ENCODE measurements around the gene MYNN. TPM values are rescaled to one million over a fixed set of nuclear protein-coding genes. Genes with fewer than 3 reads are reported as not detected.

MYNN gene
- total RNA-seq, 1 donor from 2014 or later, result 23.6 TPM

DNA sequence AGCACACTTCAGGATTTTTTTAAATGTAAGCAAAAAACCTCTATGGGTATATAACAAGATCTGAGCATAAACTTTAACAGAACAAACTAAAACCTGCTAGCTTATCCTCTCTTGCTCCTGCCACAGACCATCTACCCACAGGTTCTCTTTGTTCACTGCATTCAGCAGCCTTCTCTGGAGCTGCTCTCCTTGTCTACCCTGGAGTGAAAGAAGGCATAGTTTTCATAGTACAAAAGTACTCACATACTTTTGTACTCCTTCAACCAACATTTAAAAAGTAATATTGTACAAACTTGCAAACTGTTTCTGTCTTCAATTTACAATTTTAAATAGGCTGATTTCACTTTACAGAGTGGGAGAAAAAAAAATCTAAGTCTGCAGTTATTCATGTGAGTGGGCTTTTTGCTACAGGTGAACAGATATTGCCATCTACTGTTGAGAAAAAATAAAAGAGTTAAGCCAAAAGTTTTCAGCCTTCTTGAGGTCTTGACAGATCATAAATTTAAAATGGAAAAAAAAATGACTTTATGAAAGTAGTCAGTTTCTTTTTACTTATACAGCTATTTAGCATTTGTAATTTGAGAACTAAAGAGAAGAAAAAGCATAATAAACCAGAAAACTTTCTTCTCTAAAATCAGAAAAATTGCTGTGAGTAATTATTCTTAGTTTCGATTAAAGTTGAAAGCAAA is 28.7 kb upstream of the MYNN start:
- peak overlapping the region; percentile 11 for H3K27ac Mint-ChIP-seq

DNA sequence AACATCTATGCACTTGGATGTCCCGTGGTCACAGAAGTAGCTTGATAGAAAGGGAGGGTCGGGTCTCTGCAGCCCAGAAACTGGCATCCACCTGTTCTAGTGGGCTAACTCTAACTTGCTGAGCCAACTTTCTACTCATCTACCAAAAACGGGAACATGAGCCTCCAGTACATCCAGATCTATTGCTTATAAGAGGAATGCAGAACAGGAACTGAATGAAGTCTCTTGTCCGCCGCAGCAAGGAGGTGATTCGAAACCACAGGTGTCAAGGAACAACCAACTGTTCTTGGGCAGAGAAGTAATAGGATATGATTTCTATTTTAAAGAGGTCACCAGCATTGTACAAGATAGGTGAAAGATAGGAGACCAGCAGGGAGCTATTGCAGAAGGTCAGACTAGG is 26.3 kb upstream of the MYNN start:
- Histone ChIP-seq H4K20me1 (ENCODE audit: low read depth) (no peaks in the 10 kb centered on the region), H3K27me3 (no peaks in the 10 kb centered on the region), H3K9ac (no peak overlapping the region), H3K4me1 (peaks cover 15% of the 10 kb centered on the region), H3F3A (ENCODE audit: low read depth) (peaks cover 7% of the 10 kb centered on the region), H3K9me3 (ENCODE audit: low read depth) (no peaks in the 10 kb centered on the region), H3K27ac (no peak overlapping the region), H3K4me3 (no peak overlapping the region), H2AFZ (replicated peaks) (no peak overlapping the region), H3K4me2 (no peak overlapping the region), H3K36me3 (no peaks in the 10 kb centered on the region), H3K79me2 (ENCODE audit: low read depth) (no peaks in the 10 kb centered on the region)
- H3K4me1 Mint-ChIP-seq, result peaks cover 10% of the 10 kb centered on the region
- H3K9me3 Mint-ChIP-seq, result no peaks in the 10 kb centered on the region
- H3K27me3 Mint-ChIP-seq (ENCODE audit: insufficient read depth, low read depth), result peaks cover 3% of the 10 kb centered on the region
- TF ChIP-seq EZH2phosphoT487 (IDR thresholded peaks at IDR 0.05) (no peak), EZH2 (IDR thresholded peaks at IDR 0.05) (no peak)
- TF ChIP-seq, protein P1, sequence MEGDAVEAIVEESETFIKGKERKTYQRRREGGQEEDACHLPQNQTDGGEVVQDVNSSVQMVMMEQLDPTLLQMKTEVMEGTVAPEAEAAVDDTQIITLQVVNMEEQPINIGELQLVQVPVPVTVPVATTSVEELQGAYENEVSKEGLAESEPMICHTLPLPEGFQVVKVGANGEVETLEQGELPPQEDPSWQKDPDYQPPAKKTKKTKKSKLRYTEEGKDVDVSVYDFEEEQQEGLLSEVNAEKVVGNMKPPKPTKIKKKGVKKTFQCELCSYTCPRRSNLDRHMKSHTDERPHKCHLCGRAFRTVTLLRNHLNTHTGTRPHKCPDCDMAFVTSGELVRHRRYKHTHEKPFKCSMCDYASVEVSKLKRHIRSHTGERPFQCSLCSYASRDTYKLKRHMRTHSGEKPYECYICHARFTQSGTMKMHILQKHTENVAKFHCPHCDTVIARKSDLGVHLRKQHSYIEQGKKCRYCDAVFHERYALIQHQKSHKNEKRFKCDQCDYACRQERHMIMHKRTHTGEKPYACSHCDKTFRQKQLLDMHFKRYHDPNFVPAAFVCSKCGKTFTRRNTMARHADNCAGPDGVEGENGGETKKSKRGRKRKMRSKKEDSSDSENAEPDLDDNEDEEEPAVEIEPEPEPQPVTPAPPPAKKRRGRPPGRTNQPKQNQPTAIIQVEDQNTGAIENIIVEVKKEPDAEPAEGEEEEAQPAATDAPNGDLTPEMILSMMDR (IDR thresholded peaks at IDR 0.05), result no peak
- H3K36me3 Mint-ChIP-seq, result no peaks in the 10 kb centered on the region
- H3K4me3 Mint-ChIP-seq, result no peak overlapping the region
- DNase-seq (ENCODE audit: low spot score), result no peak
- H3K27ac Mint-ChIP-seq, result no peak overlapping the region

More for the DNA sequence above, 28.7 kb upstream of the MYNN start:
- Histone ChIP-seq H2AFZ (replicated peaks) (peak overlapping the region; percentile 67), H3K4me3 (no peak overlapping the region), H3K4me2 (peak overlapping the region; percentile 57), H3K27me3 (no peaks in the 10 kb centered on the region), H3K79me2 (ENCODE audit: low read depth) (no peaks in the 10 kb centered on the region), H3K9ac (no peak overlapping the region), H3F3A (ENCODE audit: low read depth) (peaks cover 7% of the 10 kb centered on the region), H3K9me3 (ENCODE audit: low read depth) (no peaks in the 10 kb centered on the region), H3K27ac (peak overlapping the region; percentile 47), H3K4me1 (peaks cover 15% of the 10 kb centered on the region), H4K20me1 (ENCODE audit: low read depth) (no peaks in the 10 kb centered on the region), H3K36me3 (no peaks in the 10 kb centered on the region)
- H3K4me3 Mint-ChIP-seq, result no peak overlapping the region
- TF ChIP-seq, protein P1 (IDR thresholded peaks at IDR 0.05), result peak; percentile 66
- no peak for TF ChIP-seq EZH2 (IDR thresholded peaks at IDR 0.05)
- H3K36me3 Mint-ChIP-seq, result no peaks in the 10 kb centered on the region
- no peaks in the 10 kb centered on the region for H3K27me3 Mint-ChIP-seq (ENCODE audit: insufficient read depth, low read depth)
- peak; percentile 62 for DNase-seq (ENCODE audit: low spot score)
- no peaks in the 10 kb centered on the region for H3K9me3 Mint-ChIP-seq
- peaks cover 10% of the 10 kb centered on the region for H3K4me1 Mint-ChIP-seq

GRCh38 chr3:169748670-169749069 is 24.5 kb upstream of the MYNN start:
- Histone ChIP-seq H4K20me1 (ENCODE audit: low read depth) (no peaks in the 10 kb centered on the region), H3K79me2 (ENCODE audit: low read depth) (no peaks in the 10 kb centered on the region), H3K27me3 (no peaks in the 10 kb centered on the region), H3K36me3 (no peaks in the 10 kb centered on the region), H3K4me2 (no peak overlapping the region), H3F3A (ENCODE audit: low read depth) (peaks cover 7% of the 10 kb centered on the region), H3K9ac (no peak overlapping the region), H3K9me3 (ENCODE audit: low read depth) (no peaks in the 10 kb centered on the region), H2AFZ (replicated peaks) (no peak overlapping the region), H3K4me1 (peaks cover 12% of the 10 kb centered on the region), H3K4me3 (no peak overlapping the region), H3K27ac (no peak overlapping the region)
- Mint-ChIP-seq H3K36me3 (no peaks in the 10 kb centered on the region), H3K27me3 (ENCODE audit: insufficient read depth, low read depth) (peaks cover 3% of the 10 kb centered on the region), H3K4me3 (no peak overlapping the region), H3K9me3 (no peaks in the 10 kb centered on the region), H3K27ac (no peak overlapping the region), H3K4me1 (peaks cover 10% of the 10 kb centered on the region)
- TF ChIP-seq EZH2phosphoT487 (IDR thresholded peaks at IDR 0.05), result no peak
- no peak for DNase-seq (ENCODE audit: low spot score)

DNA sequence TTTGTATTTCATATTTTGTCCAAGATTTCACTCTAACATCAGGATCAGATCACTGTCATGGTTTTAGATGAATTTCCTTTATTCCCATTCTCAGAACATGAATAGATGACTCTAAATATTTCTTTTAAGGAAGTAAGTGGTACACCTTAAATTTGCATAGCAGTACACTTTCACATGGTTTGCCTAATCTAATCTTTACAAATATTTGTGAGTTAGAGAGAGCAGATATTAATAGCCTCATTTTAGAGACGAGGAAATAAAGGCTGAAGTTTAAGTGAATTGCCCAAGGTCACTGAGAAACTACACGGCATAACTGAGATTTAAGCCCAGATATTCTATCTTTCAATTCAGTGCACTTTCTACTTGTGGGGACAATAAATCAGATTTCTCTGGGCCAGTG is 22.5 kb upstream of the MYNN start:
- H4K20me1 ChIP-seq (ENCODE audit: low read depth), result no peaks in the 10 kb centered on the region
- no peak overlapping the region for H3K27ac ChIP-seq
- no peaks in the 10 kb centered on the region for H3K9me3 ChIP-seq (ENCODE audit: low read depth)
- no peak overlapping the region for H3K27ac Mint-ChIP-seq
- DNase-seq (ENCODE audit: low spot score), result no peak
- H3K4me2 ChIP-seq, result no peak overlapping the region
- no peaks in the 10 kb centered on the region for H3K36me3 ChIP-seq
- H3K79me2 ChIP-seq (ENCODE audit: low read depth), result no peaks in the 10 kb centered on the region
- TF ChIP-seq EZH2phosphoT487 (IDR thresholded peaks at IDR 0.05), result no peak
- no peaks in the 10 kb centered on the region for H3K36me3 Mint-ChIP-seq
- H3K27me3 Mint-ChIP-seq (ENCODE audit: insufficient read depth, low read depth), result peaks cover 3% of the 10 kb centered on the region
- no peaks in the 10 kb centered on the region for H3K4me1 ChIP-seq
- no peak overlapping the region for H3K9ac ChIP-seq
- H3K9me3 Mint-ChIP-seq, result no peaks in the 10 kb centered on the region
- H3K4me3 Mint-ChIP-seq, result no peak overlapping the region
- H3K27me3 ChIP-seq, result no peaks in the 10 kb centered on the region
- no peak overlapping the region for H2AFZ ChIP-seq (replicated peaks)
- H3F3A ChIP-seq (ENCODE audit: low read depth), result no peaks in the 10 kb centered on the region
- no peaks in the 10 kb centered on the region for H3K4me1 Mint-ChIP-seq
- H3K4me3 ChIP-seq, result no peak overlapping the region

Data from neural progenitor cell (in vitro differentiated cells).